DOHH2 (cell line): ENCODE measurements around the gene OXSR1.

Experiments used
- EZH2phosphoT487 ChIP-seq: fragments of 200-600 bp; sonication (generic); IDR thresholded peaks from 2 replicates; pipeline ENCODE4 v1.6.1; 2017; ENCODE audit warnings: borderline replicate concordance, mild to moderate bottlenecking, antibody characterized with exemption, low read length, moderate library complexity, mixed read lengths
- TF ChIP-seq, protein P1 (sequence below): fragments of 200-600 bp; sonication (generic); IDR thresholded peaks from one replicate; pipeline ENCODE4 v1.5.1; 2014; ENCODE audit warnings: antibody characterized with exemption, mild to moderate bottlenecking, low read depth, low read length; ENCODE audit not compliant: poor library complexity, severe bottlenecking

DNA sequence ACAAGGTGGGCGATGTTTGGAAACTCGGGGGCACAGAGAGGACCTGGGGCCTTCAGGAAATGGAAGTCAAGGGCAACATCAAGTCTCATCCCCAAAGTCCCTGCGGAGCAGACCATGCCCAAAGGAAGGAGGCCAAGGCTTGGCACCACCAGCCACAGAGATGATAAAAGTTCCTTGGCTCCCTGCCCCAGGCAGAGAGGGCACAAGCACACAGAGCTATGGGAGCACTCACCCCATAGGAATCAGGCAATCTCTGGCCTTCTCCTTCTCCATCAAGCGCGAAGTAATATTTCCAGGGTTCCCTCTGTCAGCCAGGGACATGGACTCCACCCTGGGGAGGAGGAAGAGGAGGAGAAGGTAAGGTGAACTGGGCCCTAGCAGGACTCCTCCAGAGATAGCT is 36.3 kb upstream of the OXSR1 start:
- TF ChIP-seq, protein P1, sequence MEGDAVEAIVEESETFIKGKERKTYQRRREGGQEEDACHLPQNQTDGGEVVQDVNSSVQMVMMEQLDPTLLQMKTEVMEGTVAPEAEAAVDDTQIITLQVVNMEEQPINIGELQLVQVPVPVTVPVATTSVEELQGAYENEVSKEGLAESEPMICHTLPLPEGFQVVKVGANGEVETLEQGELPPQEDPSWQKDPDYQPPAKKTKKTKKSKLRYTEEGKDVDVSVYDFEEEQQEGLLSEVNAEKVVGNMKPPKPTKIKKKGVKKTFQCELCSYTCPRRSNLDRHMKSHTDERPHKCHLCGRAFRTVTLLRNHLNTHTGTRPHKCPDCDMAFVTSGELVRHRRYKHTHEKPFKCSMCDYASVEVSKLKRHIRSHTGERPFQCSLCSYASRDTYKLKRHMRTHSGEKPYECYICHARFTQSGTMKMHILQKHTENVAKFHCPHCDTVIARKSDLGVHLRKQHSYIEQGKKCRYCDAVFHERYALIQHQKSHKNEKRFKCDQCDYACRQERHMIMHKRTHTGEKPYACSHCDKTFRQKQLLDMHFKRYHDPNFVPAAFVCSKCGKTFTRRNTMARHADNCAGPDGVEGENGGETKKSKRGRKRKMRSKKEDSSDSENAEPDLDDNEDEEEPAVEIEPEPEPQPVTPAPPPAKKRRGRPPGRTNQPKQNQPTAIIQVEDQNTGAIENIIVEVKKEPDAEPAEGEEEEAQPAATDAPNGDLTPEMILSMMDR = no peak
- no peak for TF ChIP-seq EZH2phosphoT487
